ENCODE results near the gene CDK16. TPM values are rescaled to one million over a fixed set of nuclear protein-coding genes. Genes with fewer than 3 reads are reported as not detected.

The CDK16 gene
- total and polyA plus RNA-seq, 2 of the 13 experiments (the other 11 are each of a cell fraction or from before 2014, with no cell fraction given) = 64.5 to 225 TPM

DNA sequence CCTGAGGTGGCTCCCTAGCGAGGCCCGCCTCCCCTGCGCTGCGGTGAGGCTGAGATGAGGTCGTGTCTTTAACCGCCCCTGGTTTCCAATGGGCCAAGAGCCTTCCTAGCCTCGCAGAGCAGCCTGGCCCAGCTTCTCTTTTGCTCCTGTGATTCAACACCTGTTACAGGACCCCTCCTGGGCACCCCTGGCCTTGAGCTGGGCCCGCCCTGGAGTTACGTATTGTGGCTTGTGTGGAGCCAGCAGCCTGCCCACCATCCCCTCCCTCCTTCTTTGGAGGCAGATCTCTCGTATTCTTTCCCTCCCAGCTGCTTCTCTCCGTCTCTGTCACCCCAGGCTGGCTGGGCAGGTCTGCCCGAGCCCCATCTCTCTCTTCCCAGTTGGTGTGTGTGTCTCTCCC lies 44.1 kb upstream of the CDK16 start:
- CTCF ChIA-PET (ENCODE audit: low intra/inter-chr PET ratio, low total read pairs) = no interaction called here
- TF ChIP-seq MEF2D (CRISPR knock-in tag; IDR thresholded peaks at IDR 0.05) (no peak), KLF16 (CRISPR knock-in tag; IDR thresholded peaks at IDR 0.05) (no peak), ZNF451 (CRISPR knock-in tag; IDR thresholded peaks at IDR 0.05) (no peak), MED8 (CRISPR knock-in tag; IDR thresholded peaks at IDR 0.05; ENCODE audit: insufficient replicate concordance) (no peak), ZFP41 (CRISPR knock-in tag; IDR thresholded peaks at IDR 0.05; ENCODE audit: borderline replicate concordance) (no peak), ZNF552 (CRISPR knock-in tag; IDR thresholded peaks at IDR 0.05; ENCODE audit: borderline replicate concordance) (no peak)
- TF ChIP-seq, protein P1, sequence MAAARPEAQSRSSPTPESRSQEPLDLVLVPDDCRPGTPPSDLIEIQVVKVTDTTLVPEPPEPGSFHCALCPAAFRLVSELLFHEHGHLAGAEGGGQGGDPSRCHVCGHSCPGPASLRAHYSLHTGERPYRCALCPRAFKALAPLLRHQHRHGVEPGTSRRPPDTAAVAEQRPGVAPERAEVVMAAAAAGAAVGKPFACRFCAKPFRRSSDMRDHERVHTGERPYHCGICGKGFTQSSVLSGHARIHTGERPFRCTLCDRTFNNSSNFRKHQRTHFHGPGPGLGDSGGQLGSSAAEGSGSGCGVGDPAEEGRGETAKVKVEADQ (CRISPR knock-in tag; IDR thresholded peaks at IDR 0.05; ENCODE audit: borderline replicate concordance) = no peak
- TF ChIP-seq, protein P2, sequence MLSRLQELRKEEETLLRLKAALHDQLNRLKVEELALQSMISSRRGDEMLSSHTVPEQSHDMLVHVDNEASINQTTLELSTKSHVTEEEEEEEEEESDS (CRISPR knock-in tag; IDR thresholded peaks at IDR 0.05; ENCODE audit: borderline replicate concordance) = no peak
- TF ChIP-seq, protein P3, sequence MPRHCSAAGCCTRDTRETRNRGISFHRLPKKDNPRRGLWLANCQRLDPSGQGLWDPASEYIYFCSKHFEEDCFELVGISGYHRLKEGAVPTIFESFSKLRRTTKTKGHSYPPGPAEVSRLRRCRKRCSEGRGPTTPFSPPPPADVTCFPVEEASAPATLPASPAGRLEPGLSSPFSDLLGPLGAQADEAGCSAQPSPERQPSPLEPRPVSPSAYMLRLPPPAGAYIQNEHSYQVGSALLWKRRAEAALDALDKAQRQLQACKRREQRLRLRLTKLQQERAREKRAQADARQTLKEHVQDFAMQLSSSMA (CRISPR knock-in tag; IDR thresholded peaks at IDR 0.05) = no peak
- TF ChIP-seq, protein P4, sequence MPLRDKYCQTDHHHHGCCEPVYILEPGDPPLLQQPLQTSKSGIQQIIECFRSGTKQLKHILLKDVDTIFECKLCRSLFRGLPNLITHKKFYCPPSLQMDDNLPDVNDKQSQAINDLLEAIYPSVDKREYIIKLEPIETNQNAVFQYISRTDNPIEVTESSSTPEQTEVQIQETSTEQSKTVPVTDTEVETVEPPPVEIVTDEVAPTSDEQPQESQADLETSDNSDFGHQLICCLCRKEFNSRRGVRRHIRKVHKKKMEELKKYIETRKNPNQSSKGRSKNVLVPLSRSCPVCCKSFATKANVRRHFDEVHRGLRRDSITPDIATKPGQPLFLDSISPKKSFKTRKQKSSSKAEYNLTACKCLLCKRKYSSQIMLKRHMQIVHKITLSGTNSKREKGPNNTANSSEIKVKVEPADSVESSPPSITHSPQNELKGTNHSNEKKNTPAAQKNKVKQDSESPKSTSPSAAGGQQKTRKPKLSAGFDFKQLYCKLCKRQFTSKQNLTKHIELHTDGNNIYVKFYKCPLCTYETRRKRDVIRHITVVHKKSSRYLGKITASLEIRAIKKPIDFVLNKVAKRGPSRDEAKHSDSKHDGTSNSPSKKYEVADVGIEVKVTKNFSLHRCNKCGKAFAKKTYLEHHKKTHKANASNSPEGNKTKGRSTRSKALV (CRISPR knock-in tag; IDR thresholded peaks at IDR 0.05) = no peak
- FAIRE-seq (no peak), ATAC-seq (no peak), DNase-seq (ENCODE audit: low spot score) (no peak)
- no peak overlapping the region for H3K4me3 ChIP-seq (replicated peaks in 1 of 3; ENCODE audit: insufficient read depth in 1 of 3, low read depth in 2 of 3, low read length in 3 of 3)
- no peaks in the 10 kb centered on the region for H3K9me3 ChIP-seq (ENCODE audit: low read length)
- in situ Hi-C loops (cut with HindIII; ENCODE audit: extremely low pct_ligation_motif_present, low pct_unique_long_range_greater_than_20kb) = no loop called here
- no TSS peak for BruUV-seq (replicated peaks)
- 94% methylated on average over 5 of the region's 12 CpGs for WGBS (ENCODE audit: low lambda C conversion rate)
- peaks cover 20 to 34% of the 10 kb centered on the region in 2 experiments for H3K36me3 ChIP-seq (replicated peaks in 1 of 2; ENCODE audit: control insufficient read depth in 1 of 2, insufficient read depth in 2 of 2, low read length in 2 of 2)
- H3K9ac ChIP-seq (ENCODE audit: insufficient read depth, low read depth, low read length) = no peak overlapping the region
- POLR2A ChIA-PET = no interaction called here
- H3K79me2 ChIP-seq (ENCODE audit: insufficient read depth, low read length) = no peaks in the 10 kb centered on the region
- no peak overlapping the region for H2AFZ ChIP-seq (ENCODE audit: low read length)
- intact Hi-C loops (cut with micrococcal nuclease; ENCODE audit: unreplicated experiment) = no loop called here
- no peaks in the 10 kb centered on the region for H3K4me1 ChIP-seq (ENCODE audit: insufficient read depth, low read length)
- H4K20me1 ChIP-seq (ENCODE audit: insufficient read depth, low read length) = no peaks in the 10 kb centered on the region
- H3K27me3 ChIP-seq (ENCODE audit: control insufficient read depth in 1 of 2, insufficient read depth in 2 of 2, low read length in 2 of 2) = no peaks in the 10 kb centered on the region
- H3K27ac ChIP-seq (ENCODE audit: extremely low read length, insufficient read depth, low read length) = no peak overlapping the region
- no peak overlapping the region for H3K4me2 ChIP-seq (ENCODE audit: low read depth, low read length)

Measured in HepG2 (cell line).